Mammary epithelial cell (primary cell): ENCODE results near the gene DENND1A.

Experiments
- CTCF ChIP-seq, 2 donors: IDR thresholded peaks in 1 of 2; conservative IDR thresholded peaks in 1 of 2; 2 replicates each; pipeline ENCODE4 v1.5.1; 2011 to 2012; ENCODE audit warnings: inconsistent platforms in 2 of 2, low read length in 2 of 2, mild to moderate bottlenecking in 2 of 2, control low read depth in 1 of 2, low read depth in 1 of 2; ENCODE audit not compliant: insufficient read depth in 1 of 2; ENCODE audit errors: extremely low read depth in 1 of 2
- EZH2 ChIP-seq: IDR thresholded peaks from 2 replicates; pipeline ENCODE4 v1.6.1; 2012; ENCODE audit warnings: low read length, inconsistent platforms, borderline replicate concordance

GRCh38 chr9:123586275-123586674 is 343.7 kb downstream of the DENND1A start:
- TF ChIP-seq EZH2 (no peak), CTCF (conservative IDR thresholded peaks at IDR 0.05 in 1 of 2, IDR thresholded peaks at IDR 0.05 in 1 of 2; ENCODE audit: extremely low read depth in 1 of 2, insufficient read depth in 1 of 2, low read depth in 1 of 2, low read length in 2 of 2) (no peak)
